Breast epithelium (tissue), 4 donors: ENCODE measurements around the gene FERMT3. TPM values are rescaled to one million over a fixed set of nuclear protein-coding genes. Genes with fewer than 3 reads are reported as not detected.

Experiments used
- DNase-seq, 2 donors: peaks; one replicate each; pipeline ENCODE4 v3.0.0-alpha.2; 2019; ENCODE audit warnings: low spot score in 2 of 2
- H3K27ac ChIP-seq, 2 donors: fragments of 200-600 bp; sonication (generic) in 1 of 2; one replicate each; pipeline ENCODE4 v1.5.1; 2016 to 2019; ENCODE audit warnings: mild to moderate bottlenecking in 1 of 2
- H3K27me3 ChIP-seq, 2 donors: fragments of 200-600 bp; sonication (generic) in 1 of 2; one replicate each; pipeline versions ENCODE4 v1.5.1 to v1.6.0; 2017 to 2019; ENCODE audit warnings: control low read depth in 1 of 2, mild to moderate bottlenecking in 1 of 2
- H3K36me3 ChIP-seq: fragments of 200-600 bp; one replicate; pipeline ENCODE4 v1.5.1; 2019
- H3K4me1 ChIP-seq, 2 donors: fragments of 200-600 bp; sonication (generic); one replicate each; pipeline ENCODE4 v1.5.1; 2016 to 2019; ENCODE audit warnings: control low read depth in 1 of 2
- H3K4me3 ChIP-seq, 3 donors: fragments of 200-600 bp; sonication (generic); 1 replicate in 2 of 3; 2 replicates in 1 of 3; pipeline ENCODE4 v1.5.1; 2016 to 2019; ENCODE audit warnings: mild to moderate bottlenecking in 3 of 3, moderate library complexity in 2 of 3
- H3K9me3 ChIP-seq, 2 donors: fragments of 200-600 bp; sonication (generic) in 1 of 2; one replicate each; pipeline ENCODE4 v1.5.1; 2016 to 2019; ENCODE audit warnings: control low read depth in 1 of 2
- POLR2A ChIP-seq: fragments of 450-650 bp; IDR thresholded peaks from one replicate; pipeline ENCODE4 v1.6.1; 2016; ENCODE audit warnings: antibody characterized with exemption, mild to moderate bottlenecking, moderate library complexity
- POLR2AphosphoS5 ChIP-seq, 3 donors: sonication (generic); formaldehyde crosslinking; IDR thresholded peaks; one replicate each; pipeline ENCODE4 v1.6.1; 2017; ENCODE audit warnings: antibody characterized with exemption in 3 of 3
- intact Hi-C: fragments of 100-400 bp; cut with DNase I; formaldehyde crosslinking; loops from one replicate; pipeline ENCODE4 v1.15.1; 2023; ENCODE audit warnings: low total_unique reads
- total RNA-seq, 3 donors: library from RNA; depleted of rRNA; stranded (reverse); fragments of >200 nt; gene quantifications; one replicate each; pipeline ENCODE4 v1.1.0, GENCODE V29; 2016
- TF ChIP-seq, protein P1 (sequence below), 3 donors: fragments of 450-650 bp; IDR thresholded peaks; one replicate each; pipeline ENCODE4 v1.5.1; 2016 to 2017; ENCODE audit warnings: antibody characterized with exemption in 3 of 3, mild to moderate bottlenecking in 3 of 3, moderate library complexity in 3 of 3

The FERMT3 gene
- total RNA-seq, 3 donors from 2014 or later = 14.0 to 42.2 (median 17.4) TPM

GRCh38 chr11:64224151-64224890, 17.8 kb downstream of the FERMT3 start:
- H3K4me1 ChIP-seq = peaks cover 0 to 4% of the 10 kb centered on the region in 2 donors
- H3K9me3 ChIP-seq = no peaks in the 10 kb centered on the region
- H3K36me3 ChIP-seq = no peaks in the 10 kb centered on the region
- H3K4me3 ChIP-seq = no peak overlapping the region
- H3K27ac ChIP-seq = no peak overlapping the region
- H3K27me3 ChIP-seq = no peaks in the 10 kb centered on the region
- no peak for DNase-seq
- TF ChIP-seq, protein P1, sequence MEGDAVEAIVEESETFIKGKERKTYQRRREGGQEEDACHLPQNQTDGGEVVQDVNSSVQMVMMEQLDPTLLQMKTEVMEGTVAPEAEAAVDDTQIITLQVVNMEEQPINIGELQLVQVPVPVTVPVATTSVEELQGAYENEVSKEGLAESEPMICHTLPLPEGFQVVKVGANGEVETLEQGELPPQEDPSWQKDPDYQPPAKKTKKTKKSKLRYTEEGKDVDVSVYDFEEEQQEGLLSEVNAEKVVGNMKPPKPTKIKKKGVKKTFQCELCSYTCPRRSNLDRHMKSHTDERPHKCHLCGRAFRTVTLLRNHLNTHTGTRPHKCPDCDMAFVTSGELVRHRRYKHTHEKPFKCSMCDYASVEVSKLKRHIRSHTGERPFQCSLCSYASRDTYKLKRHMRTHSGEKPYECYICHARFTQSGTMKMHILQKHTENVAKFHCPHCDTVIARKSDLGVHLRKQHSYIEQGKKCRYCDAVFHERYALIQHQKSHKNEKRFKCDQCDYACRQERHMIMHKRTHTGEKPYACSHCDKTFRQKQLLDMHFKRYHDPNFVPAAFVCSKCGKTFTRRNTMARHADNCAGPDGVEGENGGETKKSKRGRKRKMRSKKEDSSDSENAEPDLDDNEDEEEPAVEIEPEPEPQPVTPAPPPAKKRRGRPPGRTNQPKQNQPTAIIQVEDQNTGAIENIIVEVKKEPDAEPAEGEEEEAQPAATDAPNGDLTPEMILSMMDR (IDR thresholded peaks at IDR 0.05) = no peak
- no peak for TF ChIP-seq POLR2AphosphoS5 (IDR thresholded peaks at IDR 0.05)
- no peak for TF ChIP-seq POLR2A
- intact Hi-C loops = no loop called here

GRCh38 chr11:64224891-64225607, 18.5 kb downstream of the FERMT3 start:
- no peaks in the 10 kb centered on the region for H3K27me3 ChIP-seq
- TF ChIP-seq POLR2A (no peak), POLR2AphosphoS5 (IDR thresholded peaks at IDR 0.05) (no peak)
- TF ChIP-seq, protein P1 (IDR thresholded peaks at IDR 0.05) = no peak
- no peaks in the 10 kb centered on the region for H3K9me3 ChIP-seq
- H3K4me3 ChIP-seq = peak overlapping the region; percentile 53 to 89 (median 87)
- peaks cover 0 to 4% of the 10 kb centered on the region in 2 donors for H3K4me1 ChIP-seq
- intact Hi-C loops = no loop called here
- no peak for DNase-seq
- H3K27ac ChIP-seq = peak overlapping the region; percentile 91 to 95
- H3K36me3 ChIP-seq = no peaks in the 10 kb centered on the region

DNA sequence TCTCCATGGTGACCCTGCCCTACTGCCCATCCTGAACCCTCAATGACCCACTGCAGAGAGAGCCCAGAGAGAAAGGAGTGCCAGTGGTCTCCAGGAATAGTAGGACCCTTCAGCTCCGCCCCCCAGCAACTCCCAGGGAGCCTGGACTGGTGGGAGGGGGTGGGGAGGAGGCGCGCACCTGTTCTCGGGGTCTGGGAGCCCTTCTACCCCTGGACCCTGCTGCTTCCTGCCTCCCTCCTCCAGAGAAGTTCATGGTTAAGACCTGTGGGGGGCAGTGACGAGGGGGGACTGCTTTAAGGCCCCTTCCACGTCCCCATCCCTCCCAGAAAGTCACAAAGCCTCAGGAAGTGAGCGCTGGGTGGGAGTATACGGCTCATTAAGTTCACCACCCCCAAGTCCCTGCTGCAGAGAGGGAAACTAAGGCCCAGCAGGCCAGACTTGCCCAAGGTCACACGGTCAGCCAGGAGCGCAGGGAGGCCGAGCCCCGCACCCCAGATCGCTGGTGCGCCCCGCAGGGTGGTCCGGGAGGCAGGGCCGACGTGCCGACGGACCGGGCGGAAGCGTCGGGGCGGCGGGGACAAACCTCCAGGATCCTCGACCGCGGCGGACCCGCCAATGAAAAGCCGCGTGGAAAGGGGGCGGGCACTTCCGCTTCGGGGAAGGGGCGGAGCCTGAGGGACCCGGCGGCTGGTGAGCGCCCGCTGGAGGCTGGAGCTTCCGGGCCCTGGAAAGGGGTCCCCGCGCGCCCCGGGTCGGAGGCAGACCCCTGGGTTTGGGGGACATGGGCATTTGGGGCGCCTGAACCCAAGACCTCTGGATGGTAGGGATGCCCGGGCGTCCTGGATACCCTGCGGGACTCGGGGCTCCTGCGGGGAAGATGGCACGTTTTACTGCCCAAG, 19.3 kb downstream of the FERMT3 start, which contains the start of the genes NUDT22 and TRPT1:
Gene NUDT22, plus strand, starts transcription at position 667 of the 899 bp plus-strand sequence. CDS start 379 bp downstream, outside the sequence.
Gene TRPT1, minus strand, starts transcription at position 579 of the 899 bp plus-strand sequence. Its CDS starts 326 bp downstream, at position 253.
- Histone ChIP-seq H3K27ac (peak within 1 kb of the TSS; percentile 91 to 95), H3K27me3 (no peaks in the 10 kb centered on the region), H3K4me1 (peaks cover 0 to 4% of the 10 kb centered on the region in 2 donors), H3K9me3 (no peaks in the 10 kb centered on the region), H3K36me3 (no peaks in the 10 kb centered on the region), H3K4me3 (peak within 1 kb of the TSS; percentile 53 to 89 (median 87))
- intact Hi-C loops = no loop called here
- TF ChIP-seq POLR2AphosphoS5 (IDR thresholded peaks at IDR 0.05) (peak; percentile 59 to 84 (median 67)), POLR2A (peak; percentile 88)
- TF ChIP-seq, protein P1 (IDR thresholded peaks at IDR 0.05) = peak in 1 of 3 donors; percentile 9
- peak; percentile 83 to 92 for DNase-seq

- intact Hi-C loops = no loop called here
- H3K4me3 ChIP-seq = peak overlapping the region; percentile 53 to 89 (median 87)
- no peaks in the 10 kb centered on the region for H3K36me3 ChIP-seq
- peak overlapping the region; percentile 91 to 95 for H3K27ac ChIP-seq
- no peaks in the 10 kb centered on the region for H3K27me3 ChIP-seq
- H3K9me3 ChIP-seq = no peaks in the 10 kb centered on the region
- no peak for DNase-seq
- peaks cover 0 to 4% of the 10 kb centered on the region in 2 donors for H3K4me1 ChIP-seq
- TF ChIP-seq POLR2A (no peak), POLR2AphosphoS5 (IDR thresholded peaks at IDR 0.05) (no peak)
- TF ChIP-seq, protein P1 (IDR thresholded peaks at IDR 0.05) = no peak
Observed at GRCh38 chr11:64226507-64227051, 20.1 kb downstream of the FERMT3 start.
